GM12801 (cell line): ENCODE measurements around the gene KCMF1.

ENCODE experiments used
- CTCF ChIP-seq: IDR thresholded peaks from one replicate; pipeline ENCODE4 v1.5.1; 2011; ENCODE audit warnings: control low read depth; ENCODE audit not compliant: insufficient read length; ENCODE audit errors: extremely low read depth

Gene KCMF1

GRCh38 chr2:85010404-85010803 is 39.4 kb downstream of the KCMF1 start:
- no peak for TF ChIP-seq CTCF

GRCh38 chr2:85011098-85011497 is 40.1 kb downstream of the KCMF1 start:
- TF ChIP-seq CTCF: no peak

- TF ChIP-seq CTCF: no peak
Measured at GRCh38 chr2:85011747-85012146, 40.8 kb downstream of the KCMF1 start.

GRCh38 chr2:85012431-85012830 is 41.5 kb downstream of the KCMF1 start:
- TF ChIP-seq CTCF: no peak

- TF ChIP-seq CTCF: no peak
Measured at GRCh38 chr2:85012855-85013254, 41.9 kb downstream of the KCMF1 start.

GRCh38 chr2:85015653-85016360 is 44.8 kb downstream of the KCMF1 start:
- TF ChIP-seq CTCF: no peak

- no peak for TF ChIP-seq CTCF
Measured at GRCh38 chr2:85016446-85016845, 45.5 kb downstream of the KCMF1 start.
